ENCODE data around the gene LAD1.

The LAD1 gene

DNA sequence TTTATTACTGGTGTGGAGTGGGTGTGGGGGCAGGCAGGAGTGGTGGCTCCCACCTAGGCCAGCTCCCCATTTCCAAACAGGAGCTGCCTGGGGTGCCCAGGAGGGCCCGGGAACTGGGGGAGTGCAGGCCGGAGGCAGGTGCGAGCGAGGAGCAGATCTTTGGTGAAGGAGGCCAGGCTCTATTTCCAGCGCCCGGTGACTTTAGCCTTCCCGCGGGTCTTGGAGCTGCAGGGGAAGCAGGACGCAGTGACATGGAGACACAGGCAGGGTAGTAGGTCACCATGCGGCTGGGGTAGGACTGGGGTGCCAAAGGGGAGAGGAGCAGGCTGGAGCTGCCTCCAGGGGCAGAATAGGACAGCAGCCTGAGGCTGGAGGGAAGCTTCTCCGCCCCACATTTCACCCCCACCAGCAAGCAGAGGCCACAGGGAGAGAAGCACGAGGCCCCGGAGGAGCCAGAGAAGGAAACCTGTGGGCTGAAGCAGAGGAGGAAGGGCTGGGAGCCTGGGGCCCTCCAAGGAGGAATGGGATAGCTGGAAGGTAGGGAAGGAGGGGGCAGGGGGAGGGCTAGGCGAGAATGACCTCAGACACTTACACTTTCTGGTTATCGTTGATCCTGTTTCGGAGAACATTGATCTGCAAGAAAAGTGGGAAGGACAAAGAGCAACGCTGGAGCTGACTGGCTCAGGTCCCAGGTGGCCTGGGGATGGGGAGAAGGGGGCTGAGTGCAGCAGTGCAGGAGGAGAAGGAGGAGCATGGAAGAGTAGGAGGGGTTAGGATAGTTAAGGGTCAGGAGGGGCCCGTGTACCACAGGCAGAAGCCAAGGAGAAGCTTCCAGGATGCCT is 39.9 kb downstream of the LAD1 start:
- TF ChIP-seq, protein P1, sequence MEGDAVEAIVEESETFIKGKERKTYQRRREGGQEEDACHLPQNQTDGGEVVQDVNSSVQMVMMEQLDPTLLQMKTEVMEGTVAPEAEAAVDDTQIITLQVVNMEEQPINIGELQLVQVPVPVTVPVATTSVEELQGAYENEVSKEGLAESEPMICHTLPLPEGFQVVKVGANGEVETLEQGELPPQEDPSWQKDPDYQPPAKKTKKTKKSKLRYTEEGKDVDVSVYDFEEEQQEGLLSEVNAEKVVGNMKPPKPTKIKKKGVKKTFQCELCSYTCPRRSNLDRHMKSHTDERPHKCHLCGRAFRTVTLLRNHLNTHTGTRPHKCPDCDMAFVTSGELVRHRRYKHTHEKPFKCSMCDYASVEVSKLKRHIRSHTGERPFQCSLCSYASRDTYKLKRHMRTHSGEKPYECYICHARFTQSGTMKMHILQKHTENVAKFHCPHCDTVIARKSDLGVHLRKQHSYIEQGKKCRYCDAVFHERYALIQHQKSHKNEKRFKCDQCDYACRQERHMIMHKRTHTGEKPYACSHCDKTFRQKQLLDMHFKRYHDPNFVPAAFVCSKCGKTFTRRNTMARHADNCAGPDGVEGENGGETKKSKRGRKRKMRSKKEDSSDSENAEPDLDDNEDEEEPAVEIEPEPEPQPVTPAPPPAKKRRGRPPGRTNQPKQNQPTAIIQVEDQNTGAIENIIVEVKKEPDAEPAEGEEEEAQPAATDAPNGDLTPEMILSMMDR (IDR thresholded peaks at IDR 0.05; ENCODE audit: low read depth, low read length) = no peak
- no peak for DNase-seq (ENCODE audit: extremely low read depth, low read depth)

- TF ChIP-seq, protein P1 (IDR thresholded peaks at IDR 0.05; ENCODE audit: low read depth, low read length) = no peak
- no peak for DNase-seq (ENCODE audit: extremely low read depth, low read depth)
Measured at GRCh38 chr1:201358596-201358995, 40.5 kb downstream of the LAD1 start.

DNA sequence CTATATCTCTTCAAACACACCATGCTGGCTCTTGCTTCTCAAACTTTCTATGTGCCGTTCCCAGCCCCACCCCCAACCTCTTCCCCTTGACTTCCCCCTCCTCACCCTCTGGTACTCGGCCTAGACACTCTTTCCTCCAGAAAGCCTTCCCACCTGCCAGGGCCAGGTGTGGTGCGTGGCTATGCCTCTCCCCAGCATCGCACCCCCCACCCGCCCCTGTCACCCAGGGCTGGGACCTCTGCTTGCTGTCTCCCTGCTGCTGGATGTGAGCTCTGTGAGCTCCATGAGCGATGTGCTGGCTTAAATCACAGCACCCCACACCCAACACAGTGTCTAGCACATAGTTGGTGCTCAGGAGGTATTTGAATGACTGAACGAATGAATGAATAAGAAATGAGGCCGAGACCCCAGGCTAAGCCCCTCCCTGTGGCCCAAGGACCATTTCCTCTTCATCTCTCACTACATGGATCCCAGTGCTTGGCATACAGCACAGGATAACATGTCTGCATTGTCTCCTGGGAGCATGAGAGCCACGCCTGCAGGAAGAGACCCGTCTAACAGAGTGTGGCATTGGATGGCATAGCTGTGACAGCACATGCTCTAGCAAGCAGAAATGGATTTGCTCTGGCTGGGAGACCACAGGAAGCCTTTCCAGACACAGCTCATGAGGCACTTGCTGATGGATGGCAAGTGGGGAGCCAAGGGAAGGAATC is 41.3 kb downstream of the LAD1 start:
- TF ChIP-seq, protein P1 (IDR thresholded peaks at IDR 0.05; ENCODE audit: low read depth, low read length) = no peak
- DNase-seq (ENCODE audit: extremely low read depth, low read depth) = no peak

DNA sequence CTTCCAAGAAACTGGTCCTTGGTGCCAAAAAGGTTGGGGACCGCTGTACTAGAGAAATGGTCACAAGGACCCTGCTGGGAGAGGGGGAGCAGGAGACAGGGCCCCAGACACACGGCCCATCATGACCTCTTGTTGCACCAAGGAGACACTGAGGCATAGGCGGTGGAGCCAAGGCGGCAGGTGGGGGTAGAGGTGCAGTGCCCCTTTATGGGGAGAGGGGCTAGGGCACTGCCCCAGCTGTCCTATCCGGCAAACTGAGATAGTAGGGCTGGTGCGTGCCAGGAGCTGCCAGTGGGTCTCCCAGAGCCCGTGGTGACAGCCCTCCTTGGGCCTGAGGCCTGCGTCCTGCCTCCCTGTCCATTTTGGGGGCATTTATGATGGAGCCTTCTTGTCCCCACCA is 41.9 kb downstream of the LAD1 start:
- TF ChIP-seq, protein P1 (IDR thresholded peaks at IDR 0.05; ENCODE audit: low read depth, low read length) = no peak
- DNase-seq (ENCODE audit: extremely low read depth, low read depth) = no peak

DNA sequence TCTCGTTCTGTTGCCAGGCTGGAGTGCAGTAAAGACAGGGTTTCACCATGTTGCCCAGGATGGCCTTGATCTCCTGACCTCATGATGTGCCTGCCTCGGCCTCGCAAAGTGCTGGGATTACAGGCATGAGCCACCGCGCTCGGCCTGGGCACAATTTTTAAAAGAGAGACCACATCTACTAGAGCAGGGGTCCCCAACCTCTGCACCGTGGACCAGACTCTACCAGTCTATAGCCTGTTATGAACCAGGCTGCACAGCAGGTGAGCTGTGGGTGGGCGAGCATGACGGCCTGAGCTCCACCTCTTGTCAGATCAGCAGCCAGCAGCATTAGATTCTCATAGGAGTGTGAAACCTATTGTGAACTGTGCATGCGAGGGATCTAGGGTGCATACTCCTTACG is 42.4 kb downstream of the LAD1 start:
- DNase-seq (ENCODE audit: extremely low read depth, low read depth) = no peak
- TF ChIP-seq, protein P1 (IDR thresholded peaks at IDR 0.05; ENCODE audit: low read depth, low read length) = no peak

- TF ChIP-seq, protein P1 (IDR thresholded peaks at IDR 0.05; ENCODE audit: low read depth, low read length) = no peak
- no peak for DNase-seq (ENCODE audit: extremely low read depth, low read depth)
Measured at GRCh38 chr1:201356236-201356635, 42.9 kb downstream of the LAD1 start.

GRCh38 chr1:201355471-201355870 is 43.7 kb downstream of the LAD1 start:
- DNase-seq (ENCODE audit: extremely low read depth, low read depth) = no peak
- TF ChIP-seq, protein P1 (IDR thresholded peaks at IDR 0.05; ENCODE audit: low read depth, low read length) = no peak
